Measurements from ENCODE around the gene SCGB1C1.

SCGB1C1 gene

GRCh38 chr11:198236-198806, 5.4 kb downstream of the SCGB1C1 start:
- no peak for DNase-seq (ENCODE audit: low read depth)
- H3K4me3 ChIP-seq (ENCODE audit: low read depth, low read length), result no peak overlapping the region
- no peak for TF ChIP-seq CTCF (IDR thresholded peaks at IDR 0.05; ENCODE audit: control insufficient read depth, extremely low read depth, insufficient read depth)

DNA sequence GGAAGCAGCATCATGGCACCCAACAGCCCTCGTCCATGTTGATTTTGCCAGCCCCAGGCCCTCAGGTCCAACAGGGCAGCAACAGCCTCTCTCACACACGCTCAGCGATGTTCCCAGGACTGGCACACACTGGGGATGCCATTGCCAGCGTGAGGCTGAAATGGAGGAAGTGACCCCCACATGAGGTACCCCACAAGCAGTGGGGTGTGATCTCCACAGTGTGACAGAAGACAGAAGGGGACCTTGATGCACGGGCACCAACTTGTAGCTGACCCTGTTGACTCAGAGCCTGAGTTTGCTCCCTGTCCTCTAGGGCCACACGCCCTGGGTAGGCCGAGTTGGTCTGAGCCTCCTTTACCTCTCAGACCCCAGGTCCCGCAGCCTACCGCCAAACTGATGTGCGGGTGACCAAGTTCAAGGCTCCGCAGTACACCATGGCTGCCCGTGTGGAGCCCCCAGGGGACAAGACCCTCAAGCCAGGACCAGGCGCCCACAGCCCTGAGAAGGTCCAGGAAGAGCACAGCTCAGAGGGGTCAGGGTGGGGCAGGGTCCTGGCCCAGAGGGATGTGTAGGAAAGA, 6.2 kb downstream of the SCGB1C1 start:
- no peak for TF ChIP-seq CTCF (IDR thresholded peaks at IDR 0.05; ENCODE audit: control insufficient read depth, extremely low read depth, insufficient read depth)
- no peak overlapping the region for H3K4me3 ChIP-seq (ENCODE audit: low read depth, low read length)
- no peak for DNase-seq (ENCODE audit: low read depth)

GRCh38 chr11:199782-200181, 6.9 kb downstream of the SCGB1C1 start:
- no peak overlapping the region for H3K4me3 ChIP-seq (ENCODE audit: low read depth, low read length)
- no peak for TF ChIP-seq CTCF (IDR thresholded peaks at IDR 0.05; ENCODE audit: control insufficient read depth, extremely low read depth, insufficient read depth)
- no peak for DNase-seq (ENCODE audit: low read depth)

DNA sequence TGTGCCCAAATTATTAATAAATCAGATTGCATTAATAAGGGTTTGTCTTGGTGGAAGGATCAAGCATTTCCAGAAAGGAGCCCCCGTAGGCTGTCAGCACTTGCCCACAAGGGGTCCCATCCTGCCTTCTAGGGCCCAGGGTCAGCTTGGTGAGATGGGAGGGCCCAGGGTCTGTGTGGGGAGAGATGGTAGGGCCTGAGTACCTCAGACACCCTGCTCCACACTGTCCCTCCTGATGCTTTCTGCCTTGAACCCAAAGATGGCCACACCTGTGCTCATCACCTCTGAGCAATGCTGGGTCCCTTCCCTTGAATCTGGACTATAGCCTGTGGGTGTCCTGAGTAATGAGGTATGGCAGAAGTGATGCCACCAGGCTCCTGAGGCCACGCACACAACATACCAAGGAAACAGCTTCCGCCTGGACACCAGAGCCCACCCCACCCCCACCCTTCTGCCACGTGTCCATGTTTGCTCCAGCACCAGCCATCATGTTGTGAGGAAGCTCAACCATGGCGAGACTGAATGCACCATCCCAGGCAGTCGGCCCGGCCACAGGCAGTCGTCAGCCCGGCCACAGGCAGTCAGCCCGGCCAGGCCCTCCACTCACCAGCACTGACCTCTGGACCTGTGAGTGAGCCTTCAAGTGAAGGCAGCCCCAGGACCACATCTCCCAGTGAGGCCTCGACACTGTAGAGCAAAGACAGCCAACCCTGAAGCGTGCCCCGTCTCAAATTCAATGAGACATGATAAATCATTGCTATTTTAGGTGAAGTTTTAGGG, 7.5 kb downstream of the SCGB1C1 start:
- DNase-seq (ENCODE audit: low read depth), result no peak
- no peak overlapping the region for H3K4me3 ChIP-seq (ENCODE audit: low read depth, low read length)
- no peak for TF ChIP-seq CTCF (IDR thresholded peaks at IDR 0.05; ENCODE audit: control insufficient read depth, extremely low read depth, insufficient read depth)

- DNase-seq (ENCODE audit: low read depth), result no peak
- TF ChIP-seq CTCF (IDR thresholded peaks at IDR 0.05; ENCODE audit: control insufficient read depth, extremely low read depth, insufficient read depth), result no peak
- H3K4me3 ChIP-seq (ENCODE audit: low read depth, low read length), result no peak overlapping the region
Measured at GRCh38 chr11:201966-202365, 9.1 kb downstream of the SCGB1C1 start.

DNA sequence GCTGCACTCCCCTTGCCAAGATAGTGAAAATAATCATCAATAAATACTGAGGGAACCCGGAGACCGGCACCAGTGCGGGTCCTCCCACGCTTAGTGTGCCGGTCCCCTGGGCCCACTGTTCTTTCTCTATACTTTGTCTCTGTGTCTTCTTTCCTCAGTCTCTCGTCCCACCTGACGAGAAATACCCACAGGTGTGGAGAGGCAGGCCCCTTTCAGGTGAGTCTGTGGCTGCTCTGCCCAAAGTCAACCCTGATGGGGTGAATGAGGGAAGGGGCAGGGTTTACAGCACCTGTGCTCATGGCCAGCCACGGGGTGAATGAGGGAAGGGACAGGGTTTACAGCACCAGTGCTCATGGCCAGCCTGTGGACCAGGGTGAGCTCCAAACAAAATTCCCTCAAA, 9.6 kb downstream of the SCGB1C1 start:
- no peak for DNase-seq (ENCODE audit: low read depth)
- TF ChIP-seq CTCF (IDR thresholded peaks at IDR 0.05; ENCODE audit: control insufficient read depth, extremely low read depth, insufficient read depth), result no peak
- H3K4me3 ChIP-seq (ENCODE audit: low read depth, low read length), result no peak overlapping the region

Measured in LNCaP clone FGC (cell line).